NCI-H526 (cell line): Measurements from ENCODE around the gene UBAC2.
"Not testable (repeated sequence)": the region's sequence is repeated elsewhere in the genome, so short reads cannot be mapped to it uniquely, and the experiment has no call there.

Source experiments
- DNase-seq, 2 experiments: peaks; one replicate each; lab custom pipeline; 2025; lab: John Stamatoyannopoulos, UW

Gene UBAC2

DNA sequence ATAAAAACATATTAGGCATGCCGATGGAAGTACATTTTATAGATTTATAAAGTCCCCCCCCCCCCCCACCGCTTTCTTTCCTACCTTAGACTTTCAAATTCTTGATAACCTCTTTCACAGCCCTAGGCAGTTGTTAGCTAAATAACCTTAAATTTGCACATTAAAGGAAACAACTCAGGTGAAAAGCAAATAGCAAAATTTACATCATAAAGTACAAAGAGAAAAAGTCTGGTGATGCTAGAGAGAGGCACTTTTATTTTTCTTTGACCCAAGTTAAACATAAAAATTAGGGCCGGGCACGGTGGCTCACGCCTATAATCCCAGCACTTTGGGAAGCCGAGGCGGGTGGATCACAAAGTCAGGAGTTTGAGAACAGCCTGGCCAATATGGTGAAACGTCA lies 15.0 kb upstream of the UBAC2 start:
- no peak for DNase-seq

DNA sequence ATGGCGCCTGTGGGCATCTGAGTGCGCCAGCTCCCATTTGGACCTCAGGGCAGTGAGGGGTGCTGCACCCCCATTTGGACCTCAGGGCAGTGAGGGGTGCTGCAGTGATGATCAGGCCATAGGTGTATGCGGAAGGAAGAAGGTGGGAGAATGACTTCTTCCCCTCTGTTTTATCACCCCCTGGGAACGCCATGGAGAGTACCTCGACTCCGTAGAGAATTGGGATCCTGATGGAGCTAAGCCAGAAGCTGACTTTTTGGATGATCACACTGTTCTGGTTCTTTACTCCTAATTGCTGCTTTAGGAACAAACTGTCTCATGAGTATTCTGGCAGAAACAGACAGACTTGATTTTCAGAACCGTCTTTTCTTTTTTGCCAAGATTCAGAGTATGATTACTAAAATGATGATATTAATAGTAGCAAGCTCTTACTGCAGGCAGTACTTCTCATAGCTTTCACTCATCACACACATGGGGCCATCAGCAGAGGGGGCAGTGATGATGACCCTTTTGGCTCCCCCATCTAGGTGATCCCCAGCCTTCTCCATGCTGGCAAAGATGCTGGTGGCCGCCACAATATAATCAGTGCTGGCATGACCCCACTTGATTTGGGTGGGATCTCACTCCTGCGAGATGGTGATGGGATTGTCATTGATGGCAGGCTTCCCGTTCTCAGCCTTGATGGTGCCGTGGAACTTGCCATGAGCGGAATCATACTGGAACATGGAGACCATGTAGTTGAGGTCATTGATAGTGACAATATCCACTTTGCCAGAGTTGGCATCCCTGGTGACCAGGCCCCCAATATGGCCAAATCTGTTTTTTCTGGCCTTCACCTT lies 10.3 kb upstream of the UBAC2 start:
- no peak for DNase-seq

DNA sequence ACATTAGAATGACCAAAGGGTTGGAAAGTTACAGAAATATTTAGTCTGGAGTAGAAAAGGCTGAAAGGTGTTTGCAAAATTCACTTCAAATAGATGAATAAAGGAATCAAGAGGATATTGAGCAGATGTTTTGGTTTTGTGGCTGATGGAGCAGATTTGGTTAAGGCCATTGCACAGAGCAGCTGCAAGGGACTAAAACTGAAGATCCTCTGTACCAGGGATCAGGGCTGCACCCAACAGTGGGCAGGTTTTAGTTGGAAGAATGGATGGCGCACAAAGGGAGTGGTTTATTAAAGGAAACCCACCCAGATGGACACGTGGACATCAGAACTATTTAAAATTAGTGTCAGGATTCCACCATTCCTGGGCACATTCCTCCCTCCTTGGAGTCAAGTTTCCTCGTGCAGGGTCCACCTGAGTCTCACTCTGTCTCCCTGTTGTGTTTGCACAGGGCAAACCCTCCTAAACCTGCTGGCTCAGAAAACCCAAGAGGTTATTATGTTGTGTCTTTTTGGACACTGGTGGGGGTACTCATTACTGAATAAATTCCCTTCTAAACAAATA lies 9.2 kb upstream of the UBAC2 start:
- DNase-seq = no peak

DNA sequence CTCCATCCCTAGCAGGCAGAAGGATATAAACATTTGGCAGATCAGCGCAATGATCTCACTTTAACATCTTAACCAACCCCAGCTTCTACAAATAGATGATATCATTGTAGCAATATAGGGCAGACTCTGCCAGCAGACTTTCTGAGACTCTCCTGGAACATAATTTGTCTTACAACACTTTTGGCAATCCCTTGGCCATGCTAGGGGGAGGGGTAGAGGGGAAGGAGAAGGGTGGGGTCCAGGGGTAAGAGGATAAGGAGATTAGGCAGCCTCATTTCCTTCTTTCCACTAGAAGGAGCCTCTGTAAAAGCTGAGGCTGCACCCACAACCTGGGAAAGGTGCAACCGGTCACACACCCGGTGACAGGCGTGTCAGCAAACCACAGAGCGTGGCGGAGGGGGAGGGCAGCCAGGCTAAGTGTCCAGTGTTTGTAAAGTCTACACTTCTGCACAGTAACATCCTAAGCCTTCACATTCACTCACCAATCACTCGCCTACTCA lies 8.7 kb upstream of the UBAC2 start:
- no peak for DNase-seq

DNA sequence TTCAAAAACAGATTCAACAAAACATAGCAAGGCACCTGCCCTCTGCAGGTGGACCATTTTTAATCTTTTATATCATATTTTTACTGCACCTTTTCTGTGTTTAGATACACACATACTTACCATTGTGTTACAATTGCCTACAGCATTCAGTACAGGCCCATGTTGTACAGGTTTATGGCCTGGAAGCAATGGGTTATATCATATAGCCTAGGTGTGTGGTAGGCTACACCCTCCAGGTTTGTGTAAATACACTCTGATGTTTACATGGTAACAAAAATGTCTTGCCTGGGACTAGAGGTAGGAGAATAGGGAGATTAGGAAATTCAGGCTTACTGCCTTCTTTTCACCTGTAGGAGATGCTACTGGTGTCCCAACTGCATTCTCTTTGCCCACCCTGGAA lies 8.2 kb upstream of the UBAC2 start:
- no peak for DNase-seq

DNA sequence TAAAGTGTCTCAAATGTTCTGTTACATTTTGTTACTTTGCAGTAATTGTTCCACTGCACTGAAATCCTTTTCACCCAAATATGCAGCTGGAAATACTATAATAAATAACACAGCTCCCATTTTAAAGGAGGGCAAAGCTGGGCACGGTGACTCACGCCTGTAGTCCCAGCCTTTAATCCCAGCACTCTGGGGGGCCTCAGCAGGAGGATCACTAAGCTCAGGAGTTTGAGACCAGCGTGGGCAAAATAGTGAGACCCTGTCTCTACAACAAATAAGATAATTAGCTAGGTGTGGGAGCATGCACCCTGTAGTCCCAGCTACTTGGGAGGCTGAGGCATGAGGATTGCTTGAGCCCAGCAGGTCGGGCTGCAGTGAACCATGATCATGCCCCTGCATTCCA lies 7.5 kb upstream of the UBAC2 start:
- no peak for DNase-seq

DNA sequence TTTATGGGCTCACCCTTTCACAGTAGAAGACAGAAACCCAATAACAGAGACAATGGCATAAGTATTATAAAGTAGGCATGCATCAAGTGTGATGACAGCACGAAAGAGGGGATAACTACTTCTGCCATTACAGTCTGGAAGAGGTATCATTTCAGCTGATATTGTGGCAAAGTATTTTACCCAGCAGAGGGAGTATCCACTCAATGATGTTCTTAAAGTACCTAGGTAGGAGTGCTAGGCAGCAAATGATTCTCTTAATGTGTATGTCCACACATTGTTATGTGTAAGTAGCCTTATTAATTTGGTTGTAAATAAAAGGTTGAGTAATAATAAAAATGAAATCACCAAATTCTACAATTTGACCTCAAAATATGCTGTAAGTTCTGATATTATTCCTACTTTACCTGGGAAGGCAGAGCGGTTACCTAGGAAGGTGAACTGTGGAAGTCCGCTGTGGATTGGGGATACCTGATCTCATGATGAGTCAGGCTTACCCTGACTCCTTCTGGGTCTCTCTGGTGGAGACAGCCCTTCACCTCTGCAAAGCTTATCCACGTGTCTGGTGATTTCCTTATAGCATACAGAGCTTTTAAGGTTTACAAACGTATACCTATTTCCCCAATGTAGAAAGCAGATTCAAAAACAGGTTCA lies 4.1 kb upstream of the UBAC2 start:
- DNase-seq = peak; percentile 43 to 69

DNA sequence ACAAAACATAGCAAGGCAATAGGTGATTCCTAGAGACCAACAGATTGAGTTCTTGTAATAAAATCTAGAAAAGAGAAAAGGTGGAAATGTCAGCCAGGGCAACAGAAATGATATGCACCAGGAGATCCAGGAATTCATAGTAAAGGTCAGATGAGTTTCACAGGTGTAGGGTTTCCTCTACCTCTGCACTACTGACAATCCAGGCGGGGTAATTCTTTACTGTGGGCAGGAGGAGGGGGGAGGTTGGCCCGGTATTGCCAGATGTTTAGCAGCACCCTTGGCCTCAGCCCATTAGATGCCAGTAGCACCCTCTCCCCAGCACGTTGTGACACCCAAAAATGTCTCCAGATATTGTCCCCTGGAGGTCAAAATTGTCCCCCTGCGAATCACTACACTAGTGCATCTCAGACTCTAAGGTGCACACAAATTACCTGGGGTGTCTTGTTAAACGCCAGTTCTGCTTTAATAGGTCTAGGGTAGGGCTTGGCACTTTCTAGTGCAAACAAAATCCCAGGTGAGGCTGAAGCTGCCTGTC lies 3.5 kb upstream of the UBAC2 start:
- peak; percentile 69 to 75 for DNase-seq

DNA sequence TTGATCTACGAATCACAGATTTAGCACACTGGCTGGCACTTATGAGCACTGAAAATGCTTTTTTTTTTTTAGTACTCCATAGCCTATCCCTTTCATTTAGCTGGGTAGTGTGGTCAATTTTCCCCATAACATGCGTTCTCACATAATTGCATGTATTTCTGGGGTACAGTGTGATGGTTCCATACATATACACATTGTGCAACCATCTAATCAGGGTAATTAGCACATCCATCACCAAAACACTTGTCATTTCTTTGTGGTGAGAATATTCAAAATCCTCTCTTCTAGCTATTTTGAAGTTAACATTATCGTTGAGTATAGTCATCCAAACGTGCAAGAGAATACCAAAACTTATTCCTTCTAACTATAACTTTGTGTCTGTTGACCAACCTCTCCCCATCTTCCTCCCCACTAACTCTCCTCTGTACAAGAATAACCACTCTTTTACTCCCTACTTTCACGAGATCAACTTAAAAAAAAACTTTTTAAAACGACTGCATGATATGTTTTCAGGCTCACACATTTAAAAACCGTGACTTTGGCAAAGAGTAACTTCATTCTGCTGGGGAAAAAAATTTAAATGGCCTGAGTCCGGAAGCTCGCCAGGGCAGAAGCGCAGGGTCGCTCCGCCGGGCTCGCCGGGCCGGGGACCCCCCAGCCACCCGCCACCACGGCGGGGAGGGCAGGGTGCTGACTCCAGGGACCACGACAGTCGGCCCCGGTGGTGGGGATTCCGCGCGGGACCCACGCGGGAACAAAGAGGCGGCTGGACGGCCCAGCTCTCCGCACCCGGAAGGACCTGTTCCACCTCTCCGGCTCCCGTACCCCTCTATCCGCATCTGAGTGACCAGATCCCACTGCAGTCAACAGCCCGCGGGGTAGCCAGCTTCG lies 868 bp upstream of the UBAC2 start:
- no peak for DNase-seq

DNA sequence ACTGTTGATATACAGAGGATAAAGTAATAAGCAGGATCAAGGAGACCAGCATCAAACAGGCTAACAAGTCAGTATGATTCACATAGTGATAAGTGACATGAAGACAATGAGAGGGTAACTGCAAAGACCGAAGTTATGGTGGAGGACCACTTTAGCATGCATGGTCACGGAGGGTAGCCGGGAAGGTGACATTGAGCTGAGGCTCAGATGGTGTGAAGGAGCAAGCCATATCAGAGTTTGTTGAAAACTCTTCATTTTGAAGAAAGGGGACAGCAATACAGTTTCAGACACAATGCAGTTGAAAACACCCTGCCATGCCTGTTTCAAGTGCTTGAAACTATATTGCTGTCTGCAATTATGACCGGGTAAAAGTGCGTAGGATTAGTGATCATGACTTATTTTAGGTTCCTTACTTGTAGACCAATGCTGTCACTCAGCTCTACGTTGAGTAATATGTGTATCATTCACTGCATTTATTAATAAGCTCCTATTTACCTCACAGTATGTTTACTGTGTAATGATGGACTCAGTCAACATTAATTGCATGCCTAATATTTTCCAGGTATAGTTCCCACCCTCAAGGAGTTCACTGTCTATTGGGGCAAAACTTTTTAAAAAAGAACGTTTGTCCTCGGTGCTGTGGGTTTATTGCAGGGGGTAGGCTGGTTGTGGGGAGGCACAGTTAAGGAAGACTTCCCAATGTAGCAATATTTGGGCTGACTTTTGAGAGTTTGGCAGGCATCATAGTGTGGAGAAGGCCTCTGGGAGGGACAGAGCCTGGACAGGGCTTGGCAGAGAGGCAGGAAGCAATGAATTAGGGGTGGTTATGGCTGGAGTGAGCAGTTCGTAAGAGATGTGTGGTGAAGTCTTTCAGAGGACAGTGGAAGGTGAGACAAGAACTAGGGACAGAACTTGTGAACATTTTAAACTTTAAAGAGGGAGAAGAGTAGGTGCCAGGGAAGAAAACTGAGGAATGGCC lies 3.2 kb downstream of the UBAC2 start:
- no peak for DNase-seq

DNA sequence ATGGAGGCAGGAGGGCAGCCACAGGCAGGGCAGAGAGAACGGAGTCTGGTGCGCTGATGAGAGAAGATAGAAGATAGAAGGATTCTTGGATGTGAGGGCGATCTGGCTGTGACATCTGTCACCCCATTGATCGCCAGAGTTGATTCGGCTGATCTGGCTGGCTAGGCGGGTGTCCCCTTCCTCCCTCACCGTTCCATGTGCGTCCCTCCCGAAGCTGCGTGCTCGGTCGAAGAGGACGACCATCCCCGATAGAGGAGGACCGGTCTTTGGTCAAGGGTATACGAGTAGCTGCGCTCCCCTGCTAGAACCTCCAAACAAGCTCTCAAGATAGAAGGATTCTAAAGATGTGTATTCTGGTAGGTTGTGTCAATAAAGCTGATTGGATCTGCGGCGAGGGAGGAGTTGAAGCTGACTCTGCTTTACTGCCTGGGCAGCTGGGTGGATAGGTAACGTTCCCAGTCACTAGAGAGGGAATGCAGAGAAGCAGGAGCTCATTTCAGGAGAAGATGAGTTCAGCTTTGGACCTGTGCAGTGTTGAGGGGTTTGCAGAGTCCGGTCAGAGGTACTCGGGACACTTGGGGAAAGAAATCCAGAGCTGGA lies 5.1 kb downstream of the UBAC2 start:
- DNase-seq = no peak

DNA sequence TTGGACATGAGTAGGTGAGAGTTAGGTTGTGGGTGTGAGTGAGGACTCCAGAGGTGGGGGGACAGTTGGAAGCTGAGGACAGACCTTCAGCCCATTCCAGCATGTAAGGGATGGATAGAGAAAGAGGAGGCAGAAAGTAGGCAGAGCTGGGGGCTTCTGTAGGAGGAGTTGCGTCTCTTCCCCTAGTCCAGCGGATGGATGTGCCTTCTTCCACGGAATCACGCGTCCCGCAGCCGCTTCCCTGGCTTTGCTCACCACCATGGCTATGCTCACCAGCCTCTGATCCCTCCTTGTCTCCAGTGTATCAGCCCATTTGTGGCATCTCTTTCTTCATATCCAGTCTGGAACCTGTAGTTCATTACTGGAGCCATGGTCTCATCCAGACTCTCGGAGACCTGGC lies 5.6 kb downstream of the UBAC2 start:
- DNase-seq = no peak

DNA sequence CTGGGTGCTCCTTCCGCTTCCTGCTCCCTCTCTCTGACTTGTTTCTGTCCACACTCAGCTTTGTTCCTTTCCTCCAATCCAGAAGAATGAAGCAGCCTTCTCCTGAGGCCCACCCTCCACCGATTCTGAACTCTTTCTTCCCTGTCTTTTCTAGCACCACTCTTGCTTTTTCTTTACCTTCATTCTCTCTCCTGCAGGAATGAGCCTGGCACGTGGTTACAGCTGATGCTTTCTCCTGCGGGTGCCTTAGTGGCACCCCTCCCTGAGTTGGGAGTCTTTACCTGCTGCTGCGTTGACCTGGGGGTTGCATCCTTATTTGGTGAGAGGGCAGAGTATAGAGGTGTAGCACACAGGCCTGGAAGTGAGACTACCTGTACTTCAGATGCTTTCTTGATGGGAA lies 6.2 kb downstream of the UBAC2 start:
- DNase-seq = no peak

DNA sequence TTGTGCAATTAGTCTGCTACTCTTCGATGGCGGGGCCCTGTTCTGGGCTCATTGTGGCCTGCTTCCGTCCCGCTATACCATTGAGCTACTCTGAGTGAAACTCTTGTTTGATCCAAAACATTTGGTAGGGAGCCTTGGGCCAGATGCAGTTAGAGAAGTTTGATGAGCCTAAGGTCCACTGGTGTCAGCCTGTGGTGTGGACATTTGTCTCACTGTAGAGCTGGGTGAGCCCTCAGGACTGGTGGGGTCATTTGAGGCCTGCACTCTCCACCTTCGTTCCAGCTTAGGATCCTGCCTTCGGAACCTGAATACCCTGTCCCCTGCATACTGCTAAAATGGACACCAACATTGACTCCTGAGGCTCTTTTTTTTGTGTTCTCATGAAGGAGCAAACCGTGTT lies 6.9 kb downstream of the UBAC2 start:
- no peak for DNase-seq

DNA sequence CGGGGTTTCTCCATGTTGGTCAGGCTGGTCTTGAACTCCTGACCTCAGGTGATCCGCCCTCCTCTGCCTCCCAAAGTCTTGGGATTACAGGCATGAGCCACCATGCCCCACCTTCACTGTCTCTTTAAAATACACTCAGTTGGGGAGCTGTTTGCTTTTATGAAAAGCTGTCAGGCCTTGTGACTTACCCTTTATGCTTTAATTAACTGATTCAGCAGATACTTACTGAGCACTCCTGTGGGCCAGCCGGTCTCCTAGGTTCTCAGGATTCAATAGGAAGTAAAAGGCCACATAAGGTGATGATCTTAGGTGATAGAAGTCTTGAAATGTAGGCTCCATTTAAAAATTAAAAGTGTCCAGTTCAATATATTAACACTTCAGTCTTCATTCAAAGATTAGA lies 7.5 kb downstream of the UBAC2 start:
- DNase-seq = no peak

DNA sequence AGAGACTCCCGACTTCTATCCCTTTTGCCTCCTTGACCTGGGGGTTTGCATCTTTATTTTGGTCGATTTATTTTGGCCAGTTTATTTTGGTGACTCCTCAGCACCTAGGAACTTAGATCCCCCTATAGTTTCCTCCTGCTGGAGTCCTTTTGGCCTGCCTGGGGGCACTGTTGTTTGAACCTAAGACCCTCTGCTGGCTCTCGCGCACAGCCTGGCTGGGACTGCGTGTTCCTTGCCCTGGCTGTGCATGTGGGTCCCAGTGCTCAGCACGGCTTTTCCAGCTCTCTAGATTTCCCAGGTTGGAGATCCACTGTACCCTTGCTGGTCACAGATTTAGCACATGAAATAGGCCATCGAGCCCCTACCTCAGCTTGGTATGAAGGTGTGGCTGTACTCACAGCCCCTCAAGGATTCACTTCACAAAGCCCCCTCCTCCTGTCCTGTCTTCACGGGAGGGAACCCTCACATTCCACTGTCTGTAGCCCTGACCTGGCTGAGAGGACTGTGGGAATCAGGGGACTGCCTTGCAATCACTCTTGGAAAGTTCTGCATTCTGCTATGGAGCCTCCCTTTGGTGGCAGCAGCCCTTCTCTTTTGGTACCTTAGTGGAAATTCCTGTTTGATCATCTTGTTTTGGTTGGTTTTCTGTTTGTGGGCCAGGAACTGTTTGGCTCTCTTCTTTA lies 8.3 kb downstream of the UBAC2 start:
- no peak for DNase-seq

DNA sequence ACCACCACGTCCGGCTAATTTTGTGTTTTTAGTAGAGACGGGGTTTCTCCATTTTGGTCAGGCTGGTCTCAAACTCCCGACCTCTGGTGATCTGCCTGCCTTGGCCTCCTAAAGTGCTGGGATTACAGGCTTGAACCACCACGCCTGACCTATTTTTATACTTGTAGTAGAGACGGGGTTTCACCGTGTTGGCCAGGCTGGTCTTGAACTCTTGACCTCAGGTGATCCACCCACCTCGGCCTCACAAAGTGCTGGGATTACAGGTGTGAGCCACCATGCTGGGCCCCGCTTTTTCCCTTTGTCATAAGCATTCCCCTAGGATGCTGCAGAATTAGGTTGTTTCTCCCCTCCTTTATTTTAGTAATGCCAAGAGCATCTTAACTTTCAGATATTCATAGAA lies 10.0 kb downstream of the UBAC2 start:
- not testable (repeated sequence) for DNase-seq

DNA sequence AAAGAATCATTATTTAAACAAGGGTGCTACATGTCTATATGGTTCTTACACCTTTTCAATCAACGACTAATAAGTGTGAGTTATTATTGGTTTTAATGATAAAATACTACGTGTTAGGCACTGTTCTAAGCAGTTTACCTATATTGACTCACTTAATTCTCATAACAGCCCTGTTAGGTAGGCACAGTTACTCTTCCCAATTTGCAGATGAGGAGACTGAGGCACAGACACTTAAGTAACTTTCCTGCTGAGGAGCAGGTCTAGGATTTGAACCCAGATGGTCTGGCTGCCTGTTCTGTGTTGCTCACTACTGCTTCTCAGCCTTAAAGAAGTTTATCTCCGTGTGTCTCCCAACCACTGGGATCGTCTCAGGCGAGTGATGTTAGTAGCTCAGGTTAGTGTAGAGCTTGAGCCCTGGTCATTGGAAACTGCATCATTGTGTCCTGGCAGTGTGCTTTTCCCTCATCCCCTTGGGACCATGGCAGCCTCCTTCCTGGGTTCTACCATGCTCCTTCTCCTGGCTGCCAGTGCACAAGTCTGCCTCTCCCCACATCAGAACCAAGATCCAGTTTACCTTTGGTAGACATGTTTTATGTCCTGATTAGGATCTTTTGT lies 10.9 kb downstream of the UBAC2 start:
- no peak for DNase-seq

DNA sequence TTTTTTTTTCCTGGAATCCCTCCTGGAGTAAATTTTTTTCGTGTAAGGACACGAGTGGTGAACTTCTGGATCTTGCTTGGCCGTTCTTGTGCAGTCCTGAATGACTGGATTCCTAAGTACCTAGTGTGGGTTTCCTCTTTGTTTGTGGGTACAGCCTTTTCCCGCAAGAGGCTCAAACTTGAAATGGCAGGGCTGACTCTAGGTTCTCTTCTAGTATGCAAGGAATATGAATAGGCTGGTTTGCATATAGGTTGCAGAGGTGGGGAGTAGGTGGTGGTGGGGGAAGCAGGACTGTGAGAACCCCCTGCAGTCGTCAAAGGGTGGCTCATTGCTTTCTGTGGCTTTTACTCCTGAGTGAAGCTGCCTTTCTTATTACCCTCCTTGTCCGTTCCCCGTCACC lies 13.6 kb downstream of the UBAC2 start:
- peak in 1 of 2 experiments; percentile 25 for DNase-seq
